HEK293T (cell line): Measurements from ENCODE around the gene FCHO2.

Experiments
- ARNT ChIP-seq: fragments of 450-650 bp; IDR thresholded peaks from 2 replicates; pipeline ENCODE4 v1.6.1; 2017; ENCODE audit warnings: mild to moderate bottlenecking
- ELF4 ChIP-seq: fragments of 450-650 bp; IDR thresholded peaks from 2 replicates; pipeline ENCODE4 v1.6.1; 2017; ENCODE audit warnings: antibody characterized with exemption
- FOXA1 ChIP-seq: fragments of 450-650 bp; IDR thresholded peaks from 2 replicates; pipeline ENCODE4 v1.6.1; 2016; ENCODE audit warnings: mild to moderate bottlenecking
- FOXK2 ChIP-seq: fragments of 450-650 bp; IDR thresholded peaks from 2 replicates; pipeline ENCODE4 v1.6.1; 2016; ENCODE audit warnings: mild to moderate bottlenecking
- NFRKB ChIP-seq: fragments of 450-650 bp; IDR thresholded peaks from 2 replicates; pipeline ENCODE4 v1.6.1; 2016; ENCODE audit warnings: mild to moderate bottlenecking, moderate library complexity
- SP1 ChIP-seq: fragments of 450-650 bp; IDR thresholded peaks from 2 replicates; pipeline ENCODE4 v1.6.1; 2017
- SUZ12 ChIP-seq: fragments of 450-650 bp; IDR thresholded peaks from 2 replicates; pipeline ENCODE4 v1.6.1; 2016; ENCODE audit warnings: mild to moderate bottlenecking
- TF ChIP-seq, protein P1 (sequence below): fragments of 450-650 bp; IDR thresholded peaks from 2 replicates; pipeline ENCODE4 v1.6.1; 2016

- TF ChIP-seq FOXK2 (no peak), ARNT (no peak), SP1 (no peak), ELF4 (no peak), FOXA1 (no peak), NFRKB (no peak), SUZ12 (no peak)
- TF ChIP-seq, protein P1, sequence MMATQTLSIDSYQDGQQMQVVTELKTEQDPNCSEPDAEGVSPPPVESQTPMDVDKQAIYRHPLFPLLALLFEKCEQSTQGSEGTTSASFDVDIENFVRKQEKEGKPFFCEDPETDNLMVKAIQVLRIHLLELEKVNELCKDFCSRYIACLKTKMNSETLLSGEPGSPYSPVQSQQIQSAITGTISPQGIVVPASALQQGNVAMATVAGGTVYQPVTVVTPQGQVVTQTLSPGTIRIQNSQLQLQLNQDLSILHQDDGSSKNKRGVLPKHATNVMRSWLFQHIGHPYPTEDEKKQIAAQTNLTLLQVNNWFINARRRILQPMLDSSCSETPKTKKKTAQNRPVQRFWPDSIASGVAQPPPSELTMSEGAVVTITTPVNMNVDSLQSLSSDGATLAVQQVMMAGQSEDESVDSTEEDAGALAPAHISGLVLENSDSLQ, result no peak
These were observed 17.6 kb upstream of the FCHO2 start for GRCh38 chr5:72938206-72938605.
